Embryonic facial prominence (tissue), 1 donor: ENCODE data around the gene ARHGEF11.
"Not testable (repeated sequence)": the region's sequence is repeated elsewhere in the genome, so short reads cannot be mapped to it uniquely, and the experiment has no call there.

Source experiments
- DNase-seq: peaks from one replicate; pipeline ENCODE4 v3.0.0-alpha.2; 2016; ENCODE audit errors: extremely low spot score

ARHGEF11 gene

GRCh38 chr1:156929596-156930238, 115.8 kb downstream of the ARHGEF11 start:
- no peak for DNase-seq

DNA sequence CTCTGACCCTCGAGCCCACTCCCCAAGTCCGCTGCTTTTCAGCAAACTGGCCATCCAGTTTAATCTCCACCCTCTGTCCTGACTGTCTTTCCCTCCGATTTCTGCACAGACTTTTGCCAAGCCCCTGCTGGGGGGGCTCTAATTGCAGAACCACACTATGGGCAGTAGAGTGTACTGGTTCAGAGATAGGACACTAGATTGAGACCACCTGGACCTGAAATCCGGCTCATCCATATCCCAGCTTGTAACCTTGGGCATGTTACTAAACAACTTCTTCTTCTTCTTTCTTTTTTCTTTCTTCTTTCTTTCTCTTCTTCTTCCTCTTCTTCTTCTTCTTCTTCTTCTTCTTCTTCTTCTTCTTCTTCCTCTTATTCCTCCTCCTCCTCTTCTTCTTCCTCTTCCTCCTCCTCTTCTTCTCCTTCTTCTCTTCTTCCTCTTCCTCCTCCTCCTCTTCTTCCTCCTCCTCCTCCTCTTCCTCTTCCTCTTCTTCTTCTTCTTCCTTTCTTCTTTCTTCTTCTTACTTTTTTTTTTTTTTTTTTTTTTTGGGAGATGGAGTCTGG, 117.4 kb downstream of the ARHGEF11 start:
- DNase-seq = no peak

DNA sequence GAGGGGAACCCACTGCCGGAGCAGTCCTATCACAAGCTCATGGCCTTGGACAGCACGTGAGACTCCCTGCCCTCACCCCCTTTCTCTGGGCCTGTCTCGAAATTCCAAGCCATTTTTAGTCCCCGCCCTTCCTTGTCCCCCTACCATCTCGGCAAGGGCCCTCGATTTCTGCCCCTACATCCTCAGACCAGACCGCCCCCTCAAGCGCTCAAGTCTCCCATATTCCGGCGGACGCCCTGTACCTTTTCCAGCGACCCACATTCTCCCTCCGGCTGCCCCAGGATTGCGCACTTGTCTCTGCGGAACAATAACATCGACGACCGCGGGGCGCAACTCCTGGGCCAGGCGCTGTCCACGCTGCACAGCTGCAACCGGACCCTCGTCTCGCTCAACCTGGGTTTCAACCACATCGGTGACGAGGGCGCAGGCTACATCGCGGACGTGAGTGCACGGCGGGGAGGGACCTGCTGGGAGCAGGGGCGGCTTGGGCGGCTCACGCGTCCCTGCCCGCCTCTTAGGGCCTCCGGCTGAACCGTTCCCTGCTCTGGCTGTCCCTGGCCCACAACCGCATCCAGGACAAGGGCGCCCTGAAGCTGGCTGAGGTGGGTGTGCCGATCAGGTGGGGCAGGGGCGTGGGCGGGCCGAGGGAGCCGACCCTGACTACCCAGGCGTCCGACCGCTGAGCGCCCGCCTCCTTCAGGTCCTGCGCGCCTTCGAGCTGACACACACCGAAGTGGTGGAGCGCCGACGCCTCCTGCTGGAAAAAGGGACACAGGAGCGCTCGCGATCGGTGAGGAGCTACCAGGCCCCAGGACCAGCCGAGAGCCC, 118.1 kb downstream of the ARHGEF11 start:
- DNase-seq = no peak

DNA sequence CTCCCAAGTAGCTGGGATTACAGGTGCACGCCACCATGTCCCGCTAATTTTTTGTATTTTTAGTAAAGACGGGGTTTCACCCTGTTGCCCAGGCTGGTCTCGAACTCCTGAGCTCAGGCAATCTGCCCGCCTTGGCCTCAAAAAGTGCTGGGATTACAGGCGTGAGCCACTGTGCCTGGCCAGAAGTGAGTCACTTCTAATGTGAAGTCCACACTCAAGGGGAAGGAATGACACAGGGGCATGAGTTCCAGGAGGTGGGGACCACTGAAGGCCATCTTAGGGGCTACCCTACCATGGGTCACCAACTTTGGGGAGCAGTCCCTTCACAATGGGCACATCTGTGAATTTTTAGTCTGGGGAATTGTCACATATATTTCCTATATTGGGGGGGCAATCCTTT, 118.8 kb downstream of the ARHGEF11 start:
- DNase-seq = not testable (repeated sequence)

DNA sequence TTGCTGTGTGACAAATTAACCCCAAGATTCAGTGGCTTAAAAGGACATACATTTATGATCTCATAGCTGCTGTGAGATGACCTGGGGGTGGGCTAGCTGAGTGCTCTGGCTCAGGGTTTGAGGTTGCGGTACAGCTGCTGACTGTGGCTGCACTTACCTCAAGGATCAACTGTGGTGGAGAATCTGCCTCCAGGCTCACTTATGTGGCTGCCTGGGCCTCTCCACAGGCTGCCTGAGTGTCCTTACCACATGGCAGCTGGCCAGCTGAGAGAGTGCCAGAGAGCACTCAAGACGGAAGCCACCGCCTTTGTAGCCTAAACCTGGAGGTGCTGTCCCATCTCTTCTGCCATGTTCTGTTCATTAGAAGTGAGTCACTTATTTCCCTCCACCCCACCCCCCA, 119.4 kb downstream of the ARHGEF11 start:
- DNase-seq = no peak

- no peak for DNase-seq
Observed at GRCh38 chr1:156925154-156926010, 120.2 kb downstream of the ARHGEF11 start.

- DNase-seq = no peak
Observed at GRCh38 chr1:156924478-156925153, 120.9 kb downstream of the ARHGEF11 start.

DNA sequence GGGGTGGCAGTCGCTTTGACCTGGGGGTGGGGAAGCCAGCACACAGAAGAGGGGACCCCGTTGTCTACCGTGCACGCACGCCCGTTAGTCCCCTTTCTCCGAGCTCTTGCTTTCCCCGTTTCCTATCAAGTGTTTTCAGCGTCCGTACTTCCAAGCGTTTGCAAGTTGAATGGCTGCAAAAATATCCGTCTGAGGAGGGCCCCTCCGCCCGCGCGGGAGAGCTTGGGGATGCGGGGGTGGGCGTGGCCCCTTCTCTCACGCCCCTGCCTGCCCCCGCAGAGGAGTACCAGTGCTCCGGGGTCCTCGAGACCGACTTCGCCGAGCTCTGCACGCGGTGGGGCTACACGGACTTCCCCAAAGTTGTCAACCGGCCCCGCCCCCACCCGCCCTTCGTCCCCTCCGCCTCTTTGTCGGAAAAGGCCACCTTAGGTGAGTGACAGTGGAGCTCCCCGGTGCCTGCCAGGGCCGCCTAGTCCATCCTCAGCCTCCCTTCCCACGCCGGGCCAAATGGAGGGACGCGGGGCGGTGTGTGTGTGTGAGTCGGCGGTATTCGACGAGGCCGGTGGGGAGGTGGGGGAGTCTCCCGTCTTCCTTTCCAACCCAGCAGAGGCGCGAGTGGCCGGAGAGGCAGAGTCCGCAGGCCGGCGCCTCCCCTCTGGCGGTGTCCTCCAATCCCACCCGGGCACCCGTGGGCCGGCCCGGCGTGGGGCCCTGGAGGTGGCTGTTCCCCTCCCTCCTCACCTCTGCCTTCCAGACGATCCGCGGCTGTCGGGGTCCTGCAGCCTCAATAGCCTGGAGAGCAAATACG, 121.7 kb downstream of the ARHGEF11 start:
- no peak for DNase-seq

- DNase-seq = no peak
Observed at GRCh38 chr1:156922986-156923669, 122.4 kb downstream of the ARHGEF11 start.

GRCh38 chr1:156921053-156921529, 124.5 kb downstream of the ARHGEF11 start:
- DNase-seq = no peak

DNA sequence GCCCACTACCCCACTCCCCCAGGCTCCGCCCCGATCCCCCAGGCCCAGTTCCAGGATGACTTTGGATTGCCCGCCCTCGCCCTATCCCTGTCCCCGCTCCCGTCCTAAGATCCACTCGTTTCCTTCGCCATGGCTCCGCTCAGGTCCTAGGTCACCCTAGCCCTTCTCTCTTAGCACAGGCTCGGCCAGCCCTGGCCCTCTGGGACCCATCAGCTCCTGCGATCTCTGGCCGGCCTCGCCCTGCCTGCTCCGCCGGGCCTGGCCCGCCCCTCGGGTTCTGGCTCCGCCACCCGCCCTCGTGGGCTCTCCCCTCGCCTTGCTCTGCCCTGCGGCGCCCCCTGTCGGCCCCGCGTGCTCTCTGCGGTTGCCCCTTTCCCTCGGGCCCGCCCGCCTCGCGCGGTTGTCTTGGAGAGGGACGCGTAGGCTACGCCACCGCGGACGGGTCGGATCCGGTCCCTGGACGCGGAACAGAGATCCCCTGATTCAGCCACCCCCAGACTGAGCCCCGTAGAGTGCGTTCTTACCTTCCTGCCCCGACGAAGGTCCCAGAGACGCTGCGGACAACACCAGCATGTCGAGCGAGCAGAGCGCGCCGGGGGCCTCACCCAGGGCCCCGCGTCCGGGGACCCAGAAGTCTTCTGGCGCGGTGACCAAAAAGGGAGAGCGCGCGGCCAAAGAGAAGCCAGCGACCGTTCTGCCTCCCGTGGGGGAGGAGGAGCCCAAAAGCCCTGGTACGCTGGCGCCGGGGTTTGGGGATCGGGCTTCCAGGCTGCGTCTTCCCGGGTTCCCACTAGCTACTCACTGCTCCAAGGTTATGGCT, 125.1 kb downstream of the ARHGEF11 start, which contains the start of gene LRRC71:
Gene LRRC71, plus strand, starts transcription at position 400 of the 820 bp plus-strand sequence. Its CDS starts 172 bp downstream, at position 572.
- no peak for DNase-seq

DNA sequence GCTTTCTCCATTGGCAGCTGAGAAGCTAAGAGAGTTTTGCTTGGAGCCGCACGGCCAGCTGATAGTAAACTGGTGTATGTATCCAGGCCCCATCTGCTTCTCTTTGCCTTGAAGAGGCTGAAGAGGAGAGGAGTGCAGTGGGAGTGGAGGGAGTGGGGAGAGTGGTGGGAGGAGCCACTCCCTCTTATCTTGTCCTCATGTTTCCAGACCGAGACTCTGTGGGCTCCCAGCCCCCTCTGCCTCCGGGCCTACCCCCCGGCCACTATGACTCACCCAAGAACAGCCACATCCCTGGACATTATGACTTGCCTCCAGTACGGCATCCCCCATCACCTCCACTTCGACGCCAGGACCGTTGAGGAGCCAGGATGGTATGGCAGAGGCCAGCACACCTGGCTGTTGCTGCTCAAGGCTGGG, 131.1 kb downstream of the ARHGEF11 start:
- DNase-seq = no peak

GRCh38 chr1:156913809-156914387, 131.6 kb downstream of the ARHGEF11 start:
- no peak for DNase-seq

- DNase-seq = no peak
Observed at GRCh38 chr1:156912861-156913808, 132.4 kb downstream of the ARHGEF11 start.

DNA sequence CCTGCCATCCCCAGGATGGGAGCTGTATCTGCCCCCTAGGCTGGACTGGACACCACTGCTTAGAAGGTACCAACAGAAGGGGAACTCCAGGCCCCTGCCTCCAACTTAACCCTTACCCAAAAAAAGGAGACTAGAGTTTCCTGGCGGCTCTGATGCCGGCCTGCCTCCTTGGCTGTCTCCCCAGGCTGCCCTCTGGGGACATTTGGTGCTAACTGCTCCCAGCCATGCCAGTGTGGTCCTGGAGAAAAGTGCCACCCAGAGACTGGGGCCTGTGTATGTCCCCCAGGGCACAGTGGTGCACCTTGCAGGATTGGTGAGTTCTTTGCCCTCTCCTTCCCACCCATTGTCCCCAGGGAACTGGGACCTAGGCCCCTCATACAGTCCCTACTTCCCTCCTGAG, 133.2 kb downstream of the ARHGEF11 start:
- no peak for DNase-seq

DNA sequence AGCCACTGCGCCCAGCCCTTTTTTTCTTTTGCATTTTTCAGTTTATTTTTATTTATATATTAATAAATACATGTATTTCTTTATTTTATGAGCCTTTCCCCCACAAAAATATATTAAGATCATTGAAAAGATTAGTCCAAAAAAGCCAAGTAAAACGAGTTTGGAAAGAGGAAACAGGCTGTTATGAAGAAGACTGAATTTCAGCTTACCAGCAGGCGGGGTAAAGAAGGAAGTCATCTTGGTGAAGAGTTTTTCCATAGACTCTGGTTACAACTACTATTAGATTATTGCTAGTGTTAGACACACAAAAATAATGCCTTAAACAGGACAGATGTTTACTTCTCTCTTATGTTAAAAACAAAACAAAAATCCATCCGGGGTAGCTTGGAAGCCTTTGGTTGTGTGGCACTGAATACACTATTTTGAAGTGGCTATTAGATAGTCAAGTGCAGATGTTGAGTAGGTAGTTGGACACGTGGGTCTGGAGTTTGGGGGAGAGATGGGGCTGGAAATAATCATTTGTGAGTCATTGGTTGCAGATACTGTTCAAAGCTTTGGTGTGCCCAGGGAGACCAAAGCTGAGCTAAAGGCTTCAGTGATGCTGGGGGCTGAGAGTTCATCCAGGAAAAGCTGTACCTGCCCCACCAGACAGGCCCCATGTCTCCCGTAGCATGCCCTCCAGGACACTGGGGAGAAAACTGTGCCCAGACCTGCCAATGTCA, 133.8 kb downstream of the ARHGEF11 start:
- DNase-seq = no peak
